GM21619 (cell line): ENCODE measurements around the gene MAP6D1.
"Not testable (repeated sequence)": the region's sequence is repeated elsewhere in the genome, so short reads cannot be mapped to it uniquely, and the experiment has no call there.

ENCODE experiments used
- ATAC-seq: cut with Tn5 transposase; IDR thresholded peaks from one replicate; pipeline ENCODE4 v1.9.1; 2021; ENCODE audit not compliant: unreplicated experiment

Gene MAP6D1

DNA sequence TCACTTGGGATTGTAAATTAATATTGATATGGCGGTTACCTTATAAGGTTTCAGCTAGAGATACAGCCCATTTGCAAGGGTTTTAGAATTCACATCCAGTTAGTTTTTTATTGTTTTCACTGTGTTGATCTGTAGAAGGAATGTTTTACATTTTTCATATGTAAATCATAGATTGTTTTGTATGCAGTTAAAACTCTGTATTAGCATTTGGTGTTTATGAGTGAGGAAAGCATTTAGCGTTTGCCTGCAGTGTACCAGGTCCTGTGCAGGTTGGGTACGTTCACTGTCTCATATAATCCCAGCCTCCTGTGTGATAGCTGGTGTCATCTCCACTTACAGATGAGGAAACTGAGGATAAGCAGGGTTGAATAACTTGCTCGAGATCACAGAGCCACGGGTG is 23.8 kb downstream of the MAP6D1 start:
- no peak for ATAC-seq

DNA sequence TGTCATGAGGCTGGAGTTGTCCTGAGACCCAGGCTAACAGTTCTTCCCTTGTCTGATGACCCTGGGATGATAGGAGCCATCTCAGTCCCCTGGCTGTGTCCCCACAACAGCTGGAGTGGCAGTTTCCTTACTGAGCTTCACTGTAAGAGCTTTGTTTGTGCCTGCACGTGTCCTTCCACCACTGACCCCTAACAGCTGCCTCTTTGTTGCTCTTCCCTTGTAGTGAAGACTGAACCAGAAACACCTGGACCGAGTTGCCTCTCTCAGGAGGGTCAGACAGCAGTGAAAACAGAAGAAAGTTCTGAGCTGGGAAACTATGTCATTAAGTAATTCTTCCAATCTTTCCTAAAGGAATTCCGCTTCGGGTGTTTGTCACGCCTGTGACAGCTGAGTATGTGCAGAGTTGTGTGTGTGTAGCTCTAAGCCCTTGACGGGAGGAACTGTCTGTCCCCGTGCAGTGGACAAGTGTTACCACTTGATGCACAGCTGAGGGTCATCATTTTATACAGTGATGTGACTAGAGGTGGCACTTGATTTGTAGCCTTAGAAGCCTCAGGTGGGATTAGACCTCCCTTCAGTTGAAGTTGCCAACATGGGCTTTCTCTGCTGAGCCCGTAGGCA is 25.0 kb downstream of the MAP6D1 start:
- ATAC-seq = no peak

DNA sequence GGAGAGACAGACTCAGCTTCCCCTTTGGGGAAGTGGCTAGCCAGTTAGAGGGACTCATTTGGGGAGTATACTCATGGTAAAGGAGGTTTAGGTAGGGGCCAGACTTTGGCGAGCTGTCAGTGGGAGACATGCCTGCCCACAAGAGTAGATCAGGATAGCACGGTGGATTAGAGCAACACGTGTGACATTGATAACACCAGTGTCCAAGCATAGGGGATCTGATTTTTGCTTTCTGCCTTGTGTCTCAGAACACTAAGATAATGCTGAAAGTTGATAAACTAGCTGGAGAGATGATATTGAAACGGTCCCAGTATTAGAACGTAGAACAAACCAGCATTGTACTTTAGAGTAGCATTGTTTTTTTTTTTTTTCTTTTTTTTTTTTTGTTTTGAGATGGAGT is 25.9 kb downstream of the MAP6D1 start:
- no peak for ATAC-seq

DNA sequence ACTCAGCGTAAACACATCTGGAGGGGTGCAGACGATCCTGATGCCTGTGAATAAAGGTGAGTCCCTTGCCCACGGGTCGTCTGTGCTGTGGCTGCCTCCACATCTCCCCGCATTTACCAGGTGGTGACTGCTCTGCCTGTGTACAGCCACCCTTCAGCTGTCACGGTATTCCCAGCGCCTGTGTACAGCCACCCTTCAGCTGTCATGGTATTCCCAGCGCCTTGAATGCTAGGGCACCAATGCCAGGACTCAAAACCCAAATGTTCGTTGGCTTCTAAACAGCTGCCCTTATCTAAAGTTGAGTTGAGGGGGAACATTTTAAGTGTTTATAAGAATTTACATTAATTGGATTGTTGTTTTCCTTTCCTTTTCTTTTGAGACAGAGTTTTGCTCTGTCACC is 27.4 kb downstream of the MAP6D1 start:
- ATAC-seq = no peak

DNA sequence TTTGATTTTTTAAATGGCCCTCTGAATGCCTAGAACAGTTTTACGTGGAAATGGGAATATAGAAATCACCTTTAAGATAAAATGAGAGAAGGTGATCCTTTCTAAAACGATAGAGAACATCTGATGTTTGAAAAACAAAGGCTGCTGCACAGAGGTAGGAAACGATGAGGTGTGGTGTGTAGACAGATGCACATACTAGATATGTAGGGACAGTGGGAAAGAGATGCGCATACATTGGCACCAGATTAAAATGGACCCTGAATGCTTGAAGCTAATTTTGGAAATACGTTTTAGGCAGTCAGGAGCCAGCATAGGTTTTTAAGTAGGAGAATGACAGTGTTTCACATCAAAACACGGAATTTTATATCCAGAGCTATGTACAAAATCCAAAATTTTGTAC is 29.0 kb downstream of the MAP6D1 start:
- no peak for ATAC-seq

DNA sequence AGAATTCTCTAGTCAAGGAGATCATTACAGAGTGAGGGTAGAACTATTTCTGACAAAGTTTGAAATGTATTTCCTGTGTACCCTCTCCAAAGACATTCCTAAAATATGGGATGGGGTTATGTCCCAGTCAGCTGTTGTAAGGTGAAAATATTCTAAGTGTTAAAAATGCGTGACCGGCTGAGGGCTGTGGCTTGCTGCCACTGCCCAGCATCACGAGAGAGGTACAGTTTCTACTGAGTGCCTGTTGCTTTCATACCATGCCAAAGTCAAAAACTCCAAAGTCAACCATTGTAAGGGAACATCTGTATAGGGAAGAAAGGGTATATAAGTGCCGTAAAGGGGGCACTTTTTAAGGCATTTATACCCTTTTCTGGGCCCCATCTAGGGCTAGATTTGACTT is 30.9 kb downstream of the MAP6D1 start:
- ATAC-seq = no peak

DNA sequence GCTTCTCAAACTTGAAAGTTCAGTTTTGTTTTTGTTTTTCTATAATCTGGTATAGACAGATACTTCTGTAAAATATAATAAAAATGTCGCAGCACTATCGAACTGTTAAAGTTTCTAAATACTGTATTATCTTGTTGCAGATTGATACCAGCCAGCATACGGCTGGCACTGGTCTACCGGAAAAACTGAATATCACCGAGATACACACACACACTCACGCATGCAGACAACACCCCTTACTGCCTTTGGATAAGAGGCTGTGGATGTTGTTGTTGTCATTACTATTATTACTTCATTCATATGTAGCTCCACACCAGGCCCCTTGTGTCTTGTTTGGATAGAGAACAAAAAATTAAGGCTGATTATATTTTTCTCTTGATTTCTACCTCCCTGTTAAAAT is 32.4 kb downstream of the MAP6D1 start:
- ATAC-seq = no peak

DNA sequence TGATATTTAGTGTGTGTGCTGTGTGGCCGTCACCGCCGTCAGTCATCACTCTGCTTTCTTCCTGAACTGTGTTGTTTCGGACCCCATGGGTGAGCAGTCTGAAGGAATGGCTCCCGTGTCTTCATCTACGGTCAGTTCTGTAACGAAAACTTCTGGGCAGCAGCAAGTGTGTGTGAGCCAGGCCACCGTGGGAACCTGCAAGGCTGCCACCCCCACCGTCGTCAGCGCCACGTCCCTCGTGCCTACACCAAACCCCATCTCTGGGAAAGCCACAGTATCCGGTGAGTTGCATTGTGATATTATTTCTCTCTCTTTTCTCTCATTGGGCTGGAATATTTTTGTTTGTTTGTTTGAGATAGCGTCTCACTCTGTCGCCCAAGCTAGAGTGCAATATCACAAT is 34.7 kb downstream of the MAP6D1 start:
- no peak for ATAC-seq

DNA sequence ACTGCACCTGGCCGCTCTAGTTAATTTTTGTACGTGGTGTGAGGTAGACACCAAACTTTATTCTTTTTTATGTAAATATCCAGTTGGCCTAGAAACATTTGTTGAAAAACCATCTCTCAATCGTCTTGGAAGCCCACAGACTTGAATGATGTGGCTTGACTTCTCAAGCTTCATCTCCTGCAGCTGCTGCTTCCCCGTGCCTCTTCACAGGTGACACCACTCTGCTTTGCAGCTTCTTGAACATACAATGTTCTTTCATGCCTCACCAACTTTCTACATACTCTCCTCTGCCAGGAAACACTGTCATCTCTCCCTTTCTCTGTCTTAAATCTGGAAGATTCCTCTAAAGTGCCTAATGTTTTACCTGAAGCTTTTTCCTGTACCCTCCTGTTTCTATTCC is 35.6 kb downstream of the MAP6D1 start:
- ATAC-seq = no peak

DNA sequence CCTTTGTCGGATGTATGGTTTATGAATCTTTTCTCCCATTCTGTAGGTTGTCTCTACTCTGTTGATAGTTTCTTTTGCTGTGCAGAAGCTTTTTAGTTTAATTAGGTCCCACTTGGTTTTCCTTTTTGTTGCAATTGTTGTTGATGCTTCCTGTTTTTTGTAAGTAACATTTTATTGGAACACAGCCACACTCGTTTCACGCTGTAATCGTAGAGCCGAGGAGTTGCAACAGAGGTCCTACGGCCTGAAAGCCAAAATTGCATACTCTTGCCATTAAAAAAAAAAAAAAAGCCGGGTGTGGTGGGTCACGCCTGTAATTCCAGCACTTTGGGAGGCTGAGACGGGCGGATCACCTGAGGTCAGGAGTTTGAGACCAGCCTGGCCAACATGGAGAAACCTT is 40.9 kb downstream of the MAP6D1 start:
- not testable (repeated sequence) for ATAC-seq

DNA sequence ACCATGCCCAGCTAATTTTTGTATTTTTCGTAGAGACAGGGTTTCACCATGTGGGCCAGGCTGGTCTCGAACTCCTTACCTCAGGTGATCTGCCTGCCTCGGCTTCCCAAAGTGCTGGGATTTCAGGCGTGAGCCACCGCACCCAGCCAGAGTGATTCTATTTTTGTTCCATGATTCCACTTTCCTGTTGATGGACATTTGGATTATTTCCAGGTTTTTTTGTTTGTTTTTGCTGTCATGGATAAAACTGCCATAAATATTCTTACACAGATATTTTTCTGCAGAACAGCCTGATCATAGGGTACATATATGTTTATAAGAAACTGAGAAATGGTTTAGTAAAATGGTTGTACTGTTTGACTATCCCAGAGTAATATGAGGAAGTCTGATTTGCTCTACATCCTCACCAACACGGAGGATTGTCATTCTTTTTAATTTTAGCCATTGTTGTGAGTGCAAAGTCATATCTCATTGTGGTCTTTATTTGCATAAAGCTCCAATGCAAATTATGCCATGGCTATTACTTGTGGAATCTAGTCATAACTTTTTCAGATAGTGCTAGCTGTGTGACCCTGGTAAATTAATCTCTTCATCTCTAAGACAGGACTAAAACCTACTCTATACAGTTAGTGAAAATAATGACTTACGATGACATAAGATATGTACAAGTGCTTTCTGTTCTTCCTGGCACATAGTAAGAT is 42.7 kb downstream of the MAP6D1 start:
- ATAC-seq = no peak

DNA sequence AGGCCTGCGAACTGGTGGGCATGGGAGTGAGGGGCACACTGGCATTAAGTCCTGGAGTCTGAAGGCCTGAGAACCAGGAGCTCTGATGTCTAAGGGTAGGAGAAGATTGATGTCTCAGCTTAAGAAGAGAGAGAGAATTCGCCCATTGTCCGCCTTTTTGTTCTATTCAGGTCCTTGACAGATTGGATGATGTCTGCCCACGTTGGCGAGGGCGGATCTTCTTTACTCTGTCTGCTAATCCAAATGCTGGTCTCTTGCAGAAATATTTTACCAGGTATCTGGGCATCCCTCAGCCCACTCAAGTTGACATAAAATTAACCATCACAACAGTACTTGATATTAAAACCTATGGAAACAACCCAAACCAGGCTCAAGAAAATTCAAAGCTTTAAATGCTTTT is 44.1 kb downstream of the MAP6D1 start:
- no peak for ATAC-seq

DNA sequence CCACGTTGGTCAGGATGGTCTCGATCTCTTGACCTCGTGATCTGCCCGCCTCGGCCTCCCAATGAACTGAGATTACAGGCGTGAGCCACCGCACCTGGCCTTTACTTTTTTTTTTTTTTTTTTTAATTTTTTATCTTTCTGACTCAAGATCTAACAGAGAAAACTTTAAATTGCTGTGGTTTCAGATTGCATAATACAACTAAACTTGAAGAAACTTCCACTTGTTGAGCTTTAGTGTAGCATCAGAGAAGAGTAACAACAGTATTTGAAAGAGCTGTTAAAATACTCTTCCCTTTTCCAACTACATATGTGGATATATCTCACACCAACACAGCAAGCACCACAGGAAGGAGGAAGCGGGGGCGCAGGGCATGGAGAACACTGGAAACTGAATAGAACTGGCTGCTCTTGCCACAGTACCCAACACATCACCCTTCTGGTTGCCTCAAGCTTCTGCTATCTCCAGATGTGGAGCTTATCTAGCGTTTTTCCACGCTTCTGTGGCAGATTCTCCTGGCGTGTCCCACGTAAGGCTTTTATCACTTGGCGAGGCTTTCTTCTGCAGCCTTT is 45.4 kb downstream of the MAP6D1 start:
- no peak for ATAC-seq

DNA sequence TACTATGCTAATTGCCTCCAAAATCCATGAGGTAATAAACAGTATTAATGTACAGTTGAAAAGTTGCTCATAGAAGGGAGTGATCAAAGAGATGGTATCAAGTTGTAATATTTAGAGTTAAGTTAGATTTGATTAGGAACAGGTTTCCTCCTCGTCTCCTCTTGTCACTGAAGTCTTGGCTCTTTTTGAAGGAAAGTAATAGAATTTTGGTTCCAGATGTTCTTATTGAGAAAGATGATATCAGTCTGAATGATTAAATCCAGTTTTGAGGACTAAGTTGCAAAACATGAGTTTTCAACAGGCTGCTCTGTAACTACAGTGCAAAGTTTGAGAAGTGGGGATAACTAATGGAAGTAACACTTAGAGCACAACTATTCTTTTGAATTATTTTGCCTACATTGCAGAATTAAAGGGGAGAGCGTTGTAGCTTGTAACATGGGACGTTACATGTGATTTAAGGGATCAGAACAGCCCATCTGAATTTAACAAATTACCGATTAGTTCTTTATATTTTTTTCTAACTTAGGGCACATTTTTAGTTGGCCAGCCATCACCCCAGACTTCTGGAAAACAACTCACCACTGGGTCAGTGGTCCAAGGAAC is 48.3 kb downstream of the MAP6D1 start:
- no peak for ATAC-seq

DNA sequence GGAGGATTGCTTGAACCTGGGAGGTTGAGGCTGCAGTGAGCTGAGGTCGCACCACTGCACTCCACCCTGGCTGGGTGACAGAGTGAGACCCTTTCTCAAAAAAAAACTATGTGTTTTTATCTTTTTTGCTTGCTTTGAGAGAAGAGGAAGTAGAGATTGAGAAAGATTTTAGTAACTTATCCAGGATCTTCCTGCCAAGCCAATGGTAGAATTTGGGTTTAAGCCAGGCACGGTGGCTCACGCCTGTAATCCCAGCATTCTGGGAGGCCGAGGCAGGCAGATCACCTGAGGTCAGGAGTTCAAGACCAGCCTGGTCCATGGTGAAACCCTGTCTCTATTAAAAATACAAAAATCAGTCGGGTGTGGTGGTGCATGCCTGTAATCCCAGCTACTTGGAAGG is 48.9 kb downstream of the MAP6D1 start:
- not testable (repeated sequence) for ATAC-seq

DNA sequence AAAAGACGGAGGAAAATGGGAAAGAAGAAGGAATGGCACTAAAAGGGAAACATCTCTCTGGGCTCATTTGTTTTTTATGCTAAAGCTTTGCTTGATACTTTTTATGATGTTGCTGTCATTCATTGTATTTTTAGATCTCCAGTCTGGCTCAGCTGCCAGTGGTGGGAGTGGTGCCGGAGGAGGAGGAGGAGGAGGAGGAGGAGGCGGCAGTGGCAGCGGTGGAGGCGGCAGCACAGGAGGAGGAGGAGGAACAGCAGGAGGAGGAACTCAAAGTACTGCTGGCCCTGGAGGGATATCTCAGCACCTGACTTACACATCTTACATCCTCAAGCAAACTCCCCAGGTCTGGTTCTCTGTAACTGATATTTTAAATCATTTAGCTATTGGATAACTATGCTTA is 49.6 kb downstream of the MAP6D1 start:
- no peak for ATAC-seq

DNA sequence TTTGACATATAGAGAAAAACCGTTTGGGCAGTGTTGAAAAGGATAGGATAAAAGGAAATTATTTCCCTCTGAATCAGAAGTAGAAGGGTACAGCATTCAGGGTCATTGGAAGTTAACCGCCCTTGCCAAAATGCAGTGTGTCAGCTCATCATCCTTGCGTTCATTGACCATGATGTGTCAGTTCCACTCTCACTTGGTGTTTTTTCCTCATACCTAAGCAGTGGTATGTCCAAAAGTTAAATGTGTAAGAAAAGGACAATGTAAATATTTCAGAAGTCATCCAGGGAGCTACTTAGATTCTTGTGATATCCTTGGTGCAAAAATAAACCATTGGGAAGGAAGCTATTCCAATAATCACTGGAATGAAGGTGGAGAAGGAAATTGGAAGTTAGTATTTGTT is 50.7 kb downstream of the MAP6D1 start:
- no peak for ATAC-seq

DNA sequence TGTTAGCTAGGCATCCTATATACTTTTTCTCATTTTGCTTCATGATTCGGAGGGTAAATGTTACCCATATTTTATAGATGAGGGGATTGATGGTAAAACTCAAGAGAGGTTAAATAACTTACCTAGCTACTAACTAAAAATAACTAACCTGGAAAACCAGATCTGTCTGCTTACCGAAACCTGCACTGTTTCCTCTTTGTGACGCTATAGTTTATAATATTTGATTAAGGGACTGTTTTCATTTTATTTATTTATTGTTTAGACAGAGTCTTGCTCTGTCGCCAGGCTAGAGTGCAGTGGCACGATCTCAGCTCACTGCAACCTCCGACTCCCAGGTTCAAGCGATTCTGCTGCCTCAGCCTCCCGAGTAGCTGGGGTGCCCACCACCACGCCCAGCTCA is 55.9 kb downstream of the MAP6D1 start:
- no peak for ATAC-seq

DNA sequence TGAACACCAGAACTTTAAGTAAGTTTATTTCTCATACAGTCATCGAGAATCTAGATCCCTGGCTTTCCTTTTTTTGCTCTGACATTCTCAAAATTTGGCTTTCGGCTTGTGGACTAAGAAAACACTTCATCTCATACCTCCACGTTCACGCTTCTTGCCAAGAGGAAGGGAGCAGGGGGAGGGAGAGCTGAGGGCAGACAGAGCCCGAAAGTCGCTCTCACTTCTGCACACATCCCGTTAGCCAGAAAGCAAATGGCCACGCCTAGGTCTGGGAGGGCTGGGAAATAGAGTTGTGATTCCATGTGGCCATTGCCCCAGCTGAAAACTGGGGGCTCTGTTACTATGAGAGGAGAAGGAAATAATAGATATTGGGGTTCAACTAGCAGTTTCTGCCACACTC is 57.3 kb downstream of the MAP6D1 start:
- ATAC-seq = no peak

DNA sequence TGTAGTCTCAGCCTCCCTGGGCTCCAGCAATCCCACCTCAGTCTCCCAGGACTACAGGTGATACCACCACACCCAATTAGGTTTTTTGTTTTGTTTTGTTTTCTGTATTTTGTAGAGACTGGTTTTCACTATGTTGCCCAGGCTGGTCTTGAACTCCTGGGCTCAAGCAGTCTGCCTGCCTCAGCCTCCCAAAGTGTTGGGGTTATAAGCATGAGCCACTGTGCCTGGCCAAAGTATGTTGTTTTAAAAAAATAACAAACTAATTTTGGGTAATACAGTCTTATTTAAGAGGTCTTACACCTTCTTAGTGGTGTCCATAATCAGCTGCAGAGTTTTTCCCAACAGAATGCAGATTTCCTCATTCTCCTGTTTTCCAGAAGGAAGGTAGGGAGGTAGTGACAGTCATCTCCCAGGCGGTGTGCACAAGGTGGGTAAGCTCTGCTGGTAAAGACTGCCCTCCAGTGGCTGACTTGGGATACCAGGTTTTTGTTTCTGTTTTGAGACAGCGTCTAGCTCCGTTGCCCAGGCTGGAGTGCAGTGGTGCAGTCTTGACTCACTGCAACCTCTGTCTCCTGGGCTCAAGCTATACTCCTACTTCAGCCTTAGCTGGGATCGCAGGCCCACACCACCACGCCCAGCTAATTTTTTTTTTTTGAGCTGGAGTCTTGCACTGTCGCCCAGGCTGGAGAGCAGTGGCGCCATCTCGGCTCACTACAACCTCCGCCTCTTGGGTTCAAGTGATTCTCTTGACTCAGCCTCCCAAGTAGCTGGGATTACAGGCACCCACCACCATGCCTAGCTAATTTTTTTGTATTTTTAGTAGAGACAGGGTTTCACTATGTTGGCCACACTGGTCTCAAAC is 58.4 kb downstream of the MAP6D1 start:
- ATAC-seq = peak; percentile 78

DNA sequence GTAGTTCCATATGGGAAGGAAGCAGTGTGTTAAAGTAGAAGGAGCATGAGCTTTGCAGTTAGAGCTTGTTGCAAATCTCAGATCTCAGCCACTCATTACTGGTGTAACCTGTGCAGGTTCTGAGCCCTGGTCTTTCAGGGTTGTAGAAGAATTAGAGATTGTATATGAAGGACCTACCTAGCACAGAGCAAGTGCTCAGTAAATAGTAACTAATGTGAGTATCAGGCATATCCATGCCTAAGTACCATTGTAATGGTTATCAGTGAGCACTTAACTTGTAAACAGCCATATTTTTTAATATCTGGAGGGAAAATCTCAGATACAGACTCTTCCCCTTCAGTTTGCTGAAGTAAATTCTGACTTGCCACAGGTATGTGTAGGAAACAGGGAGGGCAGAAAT is 59.3 kb downstream of the MAP6D1 start:
- no peak for ATAC-seq
